ENCODE measurements around the gene SLX9. TPM values are rescaled to one million over a fixed set of nuclear protein-coding genes. Genes with fewer than 3 reads are reported as not detected.

Gene SLX9
- total RNA-seq, 1 donor from 2014 or later: 38.8 TPM

DNA sequence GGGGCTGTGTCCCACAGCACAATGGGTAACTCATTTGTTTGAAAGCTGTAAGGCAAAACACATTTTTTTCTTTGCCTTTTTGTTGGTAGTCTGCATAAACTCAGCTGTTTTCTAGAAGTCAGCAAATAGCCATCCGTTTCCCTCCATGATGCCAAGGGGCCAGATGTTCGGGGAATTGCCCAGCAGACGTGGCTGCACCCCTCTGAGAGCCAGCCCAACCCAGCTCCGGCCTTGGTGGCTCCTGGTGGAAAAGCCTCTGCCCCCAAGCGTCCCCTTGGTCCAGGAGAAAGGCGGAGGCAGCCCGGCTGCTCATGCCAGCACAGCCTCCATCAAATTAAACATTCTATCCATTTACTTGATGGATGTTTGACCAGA, 76.2 kb downstream of the SLX9 start:
- peaks cover 1% of the 10 kb centered on the region for H3K36me3 Mint-ChIP-seq (ENCODE audit: low read depth, unreplicated experiment)
- Histone ChIP-seq H3K4me1 (ENCODE audit: insufficient read depth, low read length) (peaks cover 37% of the 10 kb centered on the region), H2AFZ (ENCODE audit: low read depth, low read length) (no peak overlapping the region), H3K9ac (ENCODE audit: low read length) (no peak overlapping the region), H3K9me3 (ENCODE audit: insufficient read depth, low read depth, low read length) (no peaks in the 10 kb centered on the region), H4K20me1 (ENCODE audit: insufficient read depth, low read length) (no peaks in the 10 kb centered on the region), H3K36me3 (ENCODE audit: insufficient read depth, low read length) (no peaks in the 10 kb centered on the region), H3K27ac (ENCODE audit: low read depth, low read length) (no peak overlapping the region), H3K79me2 (ENCODE audit: insufficient read depth, low read length) (no peaks in the 10 kb centered on the region), H3K4me2 (ENCODE audit: low read length) (no peak overlapping the region), H3K27me3 (ENCODE audit: insufficient read depth, low read length) (no peaks in the 10 kb centered on the region), H3K4me3 (ENCODE audit: insufficient read depth, low read depth, low read length) (no peak overlapping the region)
- DNase-seq (ENCODE audit: low read depth) (no peak), FAIRE-seq (no peak)
- H3K9me3 Mint-ChIP-seq (ENCODE audit: unreplicated experiment): peaks cover 7% of the 10 kb centered on the region
- TF ChIP-seq EZH2 (IDR thresholded peaks at IDR 0.05; ENCODE audit: insufficient read depth, low read length): no peak
- TF ChIP-seq, protein P1, sequence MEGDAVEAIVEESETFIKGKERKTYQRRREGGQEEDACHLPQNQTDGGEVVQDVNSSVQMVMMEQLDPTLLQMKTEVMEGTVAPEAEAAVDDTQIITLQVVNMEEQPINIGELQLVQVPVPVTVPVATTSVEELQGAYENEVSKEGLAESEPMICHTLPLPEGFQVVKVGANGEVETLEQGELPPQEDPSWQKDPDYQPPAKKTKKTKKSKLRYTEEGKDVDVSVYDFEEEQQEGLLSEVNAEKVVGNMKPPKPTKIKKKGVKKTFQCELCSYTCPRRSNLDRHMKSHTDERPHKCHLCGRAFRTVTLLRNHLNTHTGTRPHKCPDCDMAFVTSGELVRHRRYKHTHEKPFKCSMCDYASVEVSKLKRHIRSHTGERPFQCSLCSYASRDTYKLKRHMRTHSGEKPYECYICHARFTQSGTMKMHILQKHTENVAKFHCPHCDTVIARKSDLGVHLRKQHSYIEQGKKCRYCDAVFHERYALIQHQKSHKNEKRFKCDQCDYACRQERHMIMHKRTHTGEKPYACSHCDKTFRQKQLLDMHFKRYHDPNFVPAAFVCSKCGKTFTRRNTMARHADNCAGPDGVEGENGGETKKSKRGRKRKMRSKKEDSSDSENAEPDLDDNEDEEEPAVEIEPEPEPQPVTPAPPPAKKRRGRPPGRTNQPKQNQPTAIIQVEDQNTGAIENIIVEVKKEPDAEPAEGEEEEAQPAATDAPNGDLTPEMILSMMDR (IDR thresholded peaks at IDR 0.05; ENCODE audit: insufficient read depth, low read depth, low read length): no peak
- peaks cover 4% of the 10 kb centered on the region for H3K27me3 Mint-ChIP-seq (ENCODE audit: low read depth, unreplicated experiment)
- H3K4me3 Mint-ChIP-seq (ENCODE audit: unreplicated experiment): no peak overlapping the region
- peaks cover 9% of the 10 kb centered on the region for H3K4me1 Mint-ChIP-seq (ENCODE audit: low read depth, unreplicated experiment)
- H3K27ac Mint-ChIP-seq (ENCODE audit: unreplicated experiment): no peak overlapping the region

DNA sequence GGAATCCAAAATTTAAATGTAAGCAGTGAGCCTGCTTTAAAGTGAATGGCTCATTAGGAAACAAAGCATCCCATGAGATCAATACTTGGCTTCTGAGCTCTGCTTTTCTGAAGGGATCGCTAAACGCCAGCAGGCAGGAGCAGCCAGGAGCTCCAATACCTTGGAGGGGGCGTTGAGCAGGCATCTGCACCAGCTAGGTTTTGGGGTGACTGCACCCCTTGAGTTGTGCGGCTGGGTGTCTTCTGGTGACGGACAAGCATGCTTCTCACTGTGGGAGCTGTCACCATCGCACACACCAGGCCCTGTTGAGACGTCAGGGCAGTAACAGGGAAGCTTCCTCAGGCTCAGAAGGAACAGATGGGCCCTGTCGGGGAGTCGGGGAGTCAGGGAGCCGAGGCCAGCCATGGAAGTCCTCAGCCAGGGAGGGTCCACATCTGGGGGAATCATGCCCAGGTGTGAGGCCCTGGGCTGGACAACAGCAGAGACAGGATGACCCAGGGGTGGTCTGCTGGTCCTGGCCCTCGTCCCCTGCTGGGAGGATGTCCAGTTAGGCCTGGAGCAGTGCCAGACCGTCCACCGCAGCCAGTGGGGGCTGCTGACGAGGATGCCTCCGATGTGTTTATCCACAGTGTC, 76.7 kb downstream of the SLX9 start:
- no peak for TF ChIP-seq EZH2 (IDR thresholded peaks at IDR 0.05; ENCODE audit: insufficient read depth, low read length)
- TF ChIP-seq, protein P1 (IDR thresholded peaks at IDR 0.05; ENCODE audit: insufficient read depth, low read depth, low read length): no peak
- Histone ChIP-seq H3K79me2 (ENCODE audit: insufficient read depth, low read length) (no peaks in the 10 kb centered on the region), H4K20me1 (ENCODE audit: insufficient read depth, low read length) (no peaks in the 10 kb centered on the region), H3K4me2 (ENCODE audit: low read length) (no peak overlapping the region), H3K27ac (ENCODE audit: low read depth, low read length) (no peak overlapping the region), H3K4me1 (ENCODE audit: insufficient read depth, low read length) (peaks cover 36% of the 10 kb centered on the region), H3K36me3 (ENCODE audit: insufficient read depth, low read length) (no peaks in the 10 kb centered on the region), H3K4me3 (ENCODE audit: insufficient read depth, low read depth, low read length) (no peak overlapping the region), H3K27me3 (ENCODE audit: insufficient read depth, low read length) (no peaks in the 10 kb centered on the region), H3K9ac (ENCODE audit: low read length) (no peak overlapping the region), H2AFZ (ENCODE audit: low read depth, low read length) (no peak overlapping the region), H3K9me3 (ENCODE audit: insufficient read depth, low read depth, low read length) (no peaks in the 10 kb centered on the region)
- Mint-ChIP-seq H3K27ac (ENCODE audit: unreplicated experiment) (no peak overlapping the region), H3K36me3 (ENCODE audit: low read depth, unreplicated experiment) (peaks cover 1% of the 10 kb centered on the region), H3K9me3 (ENCODE audit: unreplicated experiment) (peaks cover 7% of the 10 kb centered on the region), H3K4me1 (ENCODE audit: low read depth, unreplicated experiment) (peaks cover 9% of the 10 kb centered on the region), H3K4me3 (ENCODE audit: unreplicated experiment) (no peak overlapping the region), H3K27me3 (ENCODE audit: low read depth, unreplicated experiment) (peaks cover 5% of the 10 kb centered on the region)
- FAIRE-seq (no peak), DNase-seq (ENCODE audit: low read depth) (no peak)

All from astrocyte (in vitro differentiated cells and primary cell).